ENCODE results near the gene SIAH3. TPM values are rescaled to one million over a fixed set of nuclear protein-coding genes. Genes with fewer than 3 reads are reported as not detected.

Gene SIAH3
- 0.06 TPM for polyA plus RNA-seq (2012; ENCODE audit: insufficient read depth, insufficient read length, low read depth)

GRCh38 chr13:45851171-45851921 lies at the start of gene SIAH3:
TSS of gene SIAH3 (minus strand) at chr13:45851753. CDS start at chr13:45851629, 124 bp downstream.
- H3K4me1 ChIP-seq, result no peaks in the 10 kb centered on the region
- DNase-seq, result no peak
- no peaks in the 10 kb centered on the region for H3K9me3 ChIP-seq
- TF ChIP-seq CTCF (IDR thresholded peaks at IDR 0.05; ENCODE audit: low read depth, low read length), result no peak
- H3K36me3 ChIP-seq, result no peaks in the 10 kb centered on the region
- H3K4me3 ChIP-seq (ENCODE audit: low read depth, low read length), result peak within 1 kb of the TSS; percentile 45
- peaks cover 52% of the 10 kb centered on the region for H3K27me3 ChIP-seq

GRCh38 chr13:45899406-45899805 lies 47.9 kb upstream of the SIAH3 start:
- Histone ChIP-seq H3K4me1 (no peaks in the 10 kb centered on the region), H3K36me3 (no peaks in the 10 kb centered on the region), H3K27me3 (no peaks in the 10 kb centered on the region), H3K4me3 (ENCODE audit: low read depth, low read length) (no peak overlapping the region), H3K9me3 (no peaks in the 10 kb centered on the region)
- DNase-seq, result no peak
- no peak for TF ChIP-seq CTCF (IDR thresholded peaks at IDR 0.05; ENCODE audit: low read depth, low read length)

GRCh38 chr13:45897562-45897961 lies 46.0 kb upstream of the SIAH3 start:
- Histone ChIP-seq H3K27me3 (no peaks in the 10 kb centered on the region), H3K9me3 (no peaks in the 10 kb centered on the region), H3K4me3 (ENCODE audit: low read depth, low read length) (no peak overlapping the region), H3K36me3 (no peaks in the 10 kb centered on the region), H3K4me1 (no peaks in the 10 kb centered on the region)
- no peak for TF ChIP-seq CTCF (IDR thresholded peaks at IDR 0.05; ENCODE audit: low read depth, low read length)
- DNase-seq, result no peak

GRCh38 chr13:45896285-45896684 lies 44.7 kb upstream of the SIAH3 start:
- no peak for TF ChIP-seq CTCF (IDR thresholded peaks at IDR 0.05; ENCODE audit: low read depth, low read length)
- Histone ChIP-seq H3K4me3 (ENCODE audit: low read depth, low read length) (no peak overlapping the region), H3K9me3 (no peaks in the 10 kb centered on the region), H3K4me1 (no peaks in the 10 kb centered on the region), H3K36me3 (no peaks in the 10 kb centered on the region), H3K27me3 (no peaks in the 10 kb centered on the region)
- no peak for DNase-seq

- Histone ChIP-seq H3K36me3 (no peaks in the 10 kb centered on the region), H3K9me3 (no peaks in the 10 kb centered on the region), H3K4me3 (ENCODE audit: low read depth, low read length) (no peak overlapping the region), H3K27me3 (no peaks in the 10 kb centered on the region), H3K4me1 (no peaks in the 10 kb centered on the region)
- TF ChIP-seq CTCF (IDR thresholded peaks at IDR 0.05; ENCODE audit: low read depth, low read length), result no peak
- no peak for DNase-seq
These were observed 44.3 kb upstream of the SIAH3 start for GRCh38 chr13:45895881-45896280.

GRCh38 chr13:45892513-45892912 lies 41.0 kb upstream of the SIAH3 start:
- no peak for TF ChIP-seq CTCF (IDR thresholded peaks at IDR 0.05; ENCODE audit: low read depth, low read length)
- Histone ChIP-seq H3K27me3 (no peaks in the 10 kb centered on the region), H3K36me3 (no peaks in the 10 kb centered on the region), H3K9me3 (no peaks in the 10 kb centered on the region), H3K4me3 (ENCODE audit: low read depth, low read length) (no peak overlapping the region), H3K4me1 (no peaks in the 10 kb centered on the region)
- DNase-seq, result no peak

All from BE2C (cell line).